SK-N-SH treated with all-trans-retinoic acid at 6 μM for 48 hours (cell line): Measurements from ENCODE around the gene ZC3H8.

ENCODE experiments used
- ESRRG ChIP-seq: fragments of 250-450 bp; sonication (Bioruptor Pico); IDR thresholded peaks from 2 replicates; pipeline ENCODE4 v1.6.1; 2021; ENCODE audit warnings: mild to moderate bottlenecking
- ZNF565 ChIP-seq: fragments of 450-650 bp; formaldehyde crosslinking; conservative IDR thresholded peaks from 2 replicates; pipeline ENCODE4 v1.5.0; 2020; ENCODE audit warnings: low read depth, mild to moderate bottlenecking, moderate library complexity

DNA sequence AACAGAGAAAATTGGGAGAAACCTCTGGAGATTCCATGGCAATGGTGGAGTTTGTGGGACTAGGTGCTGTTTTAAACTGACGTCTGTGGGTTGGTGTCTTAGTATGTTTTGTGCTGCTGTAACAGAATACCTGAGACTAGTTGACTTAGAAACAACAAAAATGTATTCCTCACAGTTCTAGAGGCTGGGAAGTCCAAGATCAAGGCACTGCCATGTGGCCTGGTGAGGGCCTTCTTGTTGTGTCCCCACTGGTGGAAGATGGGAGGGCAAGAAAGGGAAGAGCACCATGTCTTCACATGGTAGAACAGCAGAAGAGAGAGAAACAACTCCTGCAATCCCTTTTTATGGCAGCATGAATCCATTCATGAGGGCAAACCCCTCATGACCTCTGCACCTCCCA is 13.7 kb upstream of the ZC3H8 start:
- no peak for TF ChIP-seq ZNF565 (CRISPR knock-in tag)
- TF ChIP-seq ESRRG (CRISPR knock-in tag): no peak
